D721Med (cell line): ENCODE data around the gene OR5D14.

Experiments used
- DNase-seq: peaks from one replicate; pipeline ENCODE4 v3.0.0; 2011; ENCODE audit warnings: low spot score; ENCODE audit not compliant: insufficient read length
- FAIRE-seq: peaks from 2 replicates; lab custom pipeline; 2011; peaks lifted over from hg19 to GRCh38; lab: Jason Lieb, UNC
- CTCF ChIP-seq: IDR thresholded peaks from 2 replicates; pipeline ENCODE4 v1.5.1; 2012; ENCODE audit warnings: mild to moderate bottlenecking, control low read depth; ENCODE audit not compliant: insufficient read depth; ENCODE audit errors: missing control alignments

The OR5D14 gene

DNA sequence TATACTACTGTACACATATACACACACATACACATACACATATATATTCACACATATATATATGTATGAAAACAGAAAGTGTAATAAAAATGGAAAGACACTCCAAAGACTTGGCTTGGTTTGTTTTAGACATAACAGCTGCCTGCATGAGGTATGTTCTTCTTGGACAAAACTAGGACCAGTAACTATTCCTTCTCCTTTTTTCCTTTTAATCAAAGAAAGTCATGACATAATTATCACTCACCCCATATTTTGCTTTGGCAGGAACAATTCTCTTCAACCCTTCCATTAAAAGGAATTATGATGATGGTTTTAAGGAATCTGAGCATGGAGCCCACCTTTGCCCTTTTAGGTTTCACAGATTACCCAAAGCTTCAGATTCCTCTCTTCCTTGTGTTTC, at the start of gene OR5D14:
OR5D14 (plus strand) TSS at position 301 of the 400 bp plus-strand sequence; CDS start at position 301, 0 bp downstream.
- no peak for FAIRE-seq
- no peak for DNase-seq
- TF ChIP-seq CTCF = no peak

GRCh38 chr11:55773138-55773537, 22.2 kb upstream of the OR5D14 start, which contains the start of gene OR5D13:
OR5D13 (plus strand) TSS chr11:55773438; CDS start chr11:55773438, 0 bp downstream.
- no peak for FAIRE-seq
- no peak for TF ChIP-seq CTCF
- DNase-seq = no peak

DNA sequence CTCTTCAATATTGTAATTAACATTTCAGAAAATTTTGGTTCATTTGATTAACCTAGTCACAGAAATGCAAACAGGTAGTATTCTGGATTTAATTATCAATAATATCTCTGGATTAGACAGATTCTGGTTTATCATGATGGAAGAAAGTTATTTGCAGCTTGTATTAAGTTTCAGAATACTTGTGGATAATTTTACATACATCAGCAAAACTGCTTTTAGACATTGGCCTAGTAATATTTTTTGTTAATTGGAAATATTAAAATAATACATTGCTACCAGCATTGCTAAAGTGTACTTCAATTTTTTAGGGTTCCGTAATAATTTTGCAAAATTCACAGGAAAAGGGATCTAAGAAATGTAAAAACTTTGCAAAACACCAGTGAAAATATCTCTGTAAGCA, 3.8 kb upstream of the OR5D14 start:
- FAIRE-seq = no peak
- no peak for DNase-seq
- TF ChIP-seq CTCF = no peak

DNA sequence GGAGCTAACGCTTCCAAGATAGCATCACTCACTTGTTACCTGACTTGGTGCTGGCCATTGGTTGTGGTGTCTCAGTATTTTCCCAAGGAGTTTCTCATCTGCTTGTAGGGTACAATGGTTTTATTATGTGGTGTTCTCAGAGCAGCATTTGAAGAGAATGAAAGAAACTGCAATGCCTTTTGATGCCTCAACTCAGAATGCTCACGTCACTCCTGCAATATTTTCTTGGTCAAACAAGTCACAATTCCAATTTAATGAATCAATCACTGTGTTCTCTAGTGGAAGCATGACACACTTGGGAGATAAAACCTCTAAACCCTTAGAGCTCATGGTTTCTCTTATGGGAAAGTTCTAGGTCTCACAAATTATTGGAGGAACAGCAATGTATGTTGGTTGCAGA, 2.0 kb upstream of the OR5D14 start:
- FAIRE-seq (no peak), DNase-seq (no peak)
- TF ChIP-seq CTCF = no peak

DNA sequence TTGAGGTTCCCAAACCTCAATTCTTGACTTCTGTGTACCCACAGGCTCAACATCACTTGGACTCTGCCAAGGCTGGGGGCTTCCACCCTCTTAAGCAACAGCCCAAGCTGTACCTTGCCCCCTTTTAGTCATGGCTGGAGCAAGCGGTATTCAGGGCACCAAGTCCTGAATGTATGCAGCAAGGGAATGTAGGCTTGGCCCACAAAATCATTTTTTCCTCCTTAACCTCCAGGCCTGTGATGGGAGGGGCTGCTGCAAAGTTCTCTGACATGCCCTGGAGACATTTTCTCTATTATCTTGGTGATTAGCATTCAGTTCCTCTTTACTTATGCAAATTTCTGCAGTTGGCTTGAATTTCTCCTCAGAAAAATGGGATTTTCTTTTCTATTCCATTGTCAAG, 10.9 kb downstream of the OR5D14 start:
- FAIRE-seq (no peak), DNase-seq (no peak)
- TF ChIP-seq CTCF = no peak

GRCh38 chr11:55811067-55811466, 15.7 kb downstream of the OR5D14 start, which contains the start of gene OR5L1:
OR5L1 (plus strand) TSS chr11:55811367; CDS start chr11:55811467, 100 bp downstream.
- no peak for FAIRE-seq
- no peak for DNase-seq
- no peak for TF ChIP-seq CTCF

DNA sequence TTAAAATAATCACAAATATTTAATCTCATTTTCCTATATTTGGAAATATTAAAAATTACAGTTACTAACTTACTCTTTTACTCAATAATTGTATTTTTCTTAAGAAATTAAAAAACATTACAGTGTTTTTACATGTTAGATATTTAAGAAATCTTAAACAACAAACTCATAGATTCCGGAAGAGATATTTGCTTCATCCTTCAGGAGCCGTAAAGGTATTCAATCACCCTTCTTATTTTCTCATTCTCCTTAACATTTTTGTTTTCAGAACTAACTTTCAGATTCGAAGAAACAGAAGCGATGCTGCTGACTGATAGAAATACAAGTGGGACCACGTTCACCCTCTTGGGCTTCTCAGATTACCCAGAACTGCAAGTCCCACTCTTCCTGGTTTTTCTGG, 24.0 kb downstream of the OR5D14 start, which contains the start of gene OR5D18:
OR5D18 (plus strand) TSS at position 301 of the 400 bp plus-strand sequence; CDS start at position 301, 0 bp downstream.
- TF ChIP-seq CTCF = no peak
- FAIRE-seq (no peak), DNase-seq (no peak)
